ENCODE measurements around the gene ALPL. TPM values are rescaled to one million over a fixed set of nuclear protein-coding genes. Genes with fewer than 3 reads are reported as not detected.

ALPL gene
- total RNA-seq, 1 experiment from 2014 or later = 84.8 TPM

DNA sequence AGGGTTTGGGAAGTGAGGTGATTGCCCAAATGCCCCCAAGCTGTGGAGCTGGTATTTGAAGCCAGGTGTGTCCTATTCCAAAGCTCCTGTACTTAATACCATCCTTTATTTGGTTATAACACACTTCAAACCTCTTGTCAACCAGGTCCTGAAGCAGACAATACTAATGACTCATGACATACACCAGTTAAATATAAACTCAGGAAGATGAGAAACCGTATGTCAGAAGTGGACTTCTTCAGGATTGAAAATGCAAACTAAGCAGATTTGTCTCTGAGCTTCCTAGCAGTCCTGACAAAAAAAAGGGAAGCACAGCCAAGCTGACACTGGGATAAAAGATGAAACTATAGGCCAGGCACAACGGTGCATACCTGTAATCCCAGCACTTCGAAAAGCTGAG, 70.6 kb downstream of the ALPL start:
- H4K91ac ChIP-seq (ENCODE audit: insufficient read length, low read depth, low read length) = no peak overlapping the region
- H2AK5ac ChIP-seq (ENCODE audit: insufficient read length, low read length) = no peak overlapping the region
- no peaks in the 10 kb centered on the region for H3K79me2 ChIP-seq (ENCODE audit: insufficient read depth, low read length)
- H3K9ac ChIP-seq (ENCODE audit: extremely low read depth, insufficient read length, low read length) = no peak overlapping the region
- no peak overlapping the region for H3T11ph ChIP-seq (ENCODE audit: low read length)
- no peaks in the 10 kb centered on the region for H3K27me3 ChIP-seq (ENCODE audit: insufficient read depth, low read length)
- no peak overlapping the region for H2AFZ ChIP-seq (ENCODE audit: low read length)
- Mint-ChIP-seq H3K4me1 (peaks cover 6 to 14% of the 10 kb centered on the region in 2 experiments), H3K27me3 (ENCODE audit: low read depth) (peaks cover 24% of the 10 kb centered on the region), H3K36me3 (ENCODE audit: insufficient read depth in 1 of 3, low read depth in 3 of 3) (no peaks in the 10 kb centered on the region), H3K9me3 (no peaks in the 10 kb centered on the region), H3K27ac (no peak overlapping the region), H3K4me3 (no peak overlapping the region)
- no peaks in the 10 kb centered on the region for H3K79me1 ChIP-seq (ENCODE audit: insufficient read depth, low read depth, low read length, poor library complexity, severe bottlenecking)
- H3K4me2 ChIP-seq (ENCODE audit: insufficient read depth, insufficient read length, low read length) = no peak overlapping the region
- H3K56ac ChIP-seq (ENCODE audit: insufficient read length, low read depth, low read length) = no peak overlapping the region
- no peak overlapping the region for H3K18ac ChIP-seq (ENCODE audit: insufficient read length, low read depth, low read length)
- H4K20me1 ChIP-seq (ENCODE audit: control insufficient read depth, insufficient read depth, insufficient read length) = no peaks in the 10 kb centered on the region
- no CpG with 5 or more reads among the region's 3 CpGs for WGBS (ENCODE audit: extremely low coverage, insufficient read length, low lambda C conversion rate)
- H2BK15ac ChIP-seq (ENCODE audit: low read depth, low read length) = no peak overlapping the region
- no peak overlapping the region for H2BK12ac ChIP-seq (ENCODE audit: insufficient read length, low read depth, low read length)
- peaks cover 2% of the 10 kb centered on the region for H3K23me2 ChIP-seq (ENCODE audit: insufficient read length, low read depth, low read length, poor library complexity, severe bottlenecking)
- no peaks in the 10 kb centered on the region; the same call in 1 of the 2 replicates for H3K4me1 ChIP-seq (ENCODE audit: insufficient read depth, low read length)
- no peak overlapping the region for H3K23ac ChIP-seq (ENCODE audit: insufficient read length, low read depth, low read length)
- no peak overlapping the region for H3K27ac ChIP-seq (ENCODE audit: insufficient read length, low read depth, low read length)
- H3K9me3 ChIP-seq (ENCODE audit: control insufficient read depth, low read depth, low read length) = no peaks in the 10 kb centered on the region
- H4K5ac ChIP-seq (ENCODE audit: insufficient read length, low read depth, low read length) = no peak overlapping the region
- no peak overlapping the region for H4K8ac ChIP-seq (replicated peaks; ENCODE audit: insufficient read length, low read depth, low read length)
- TF ChIP-seq, protein P1, sequence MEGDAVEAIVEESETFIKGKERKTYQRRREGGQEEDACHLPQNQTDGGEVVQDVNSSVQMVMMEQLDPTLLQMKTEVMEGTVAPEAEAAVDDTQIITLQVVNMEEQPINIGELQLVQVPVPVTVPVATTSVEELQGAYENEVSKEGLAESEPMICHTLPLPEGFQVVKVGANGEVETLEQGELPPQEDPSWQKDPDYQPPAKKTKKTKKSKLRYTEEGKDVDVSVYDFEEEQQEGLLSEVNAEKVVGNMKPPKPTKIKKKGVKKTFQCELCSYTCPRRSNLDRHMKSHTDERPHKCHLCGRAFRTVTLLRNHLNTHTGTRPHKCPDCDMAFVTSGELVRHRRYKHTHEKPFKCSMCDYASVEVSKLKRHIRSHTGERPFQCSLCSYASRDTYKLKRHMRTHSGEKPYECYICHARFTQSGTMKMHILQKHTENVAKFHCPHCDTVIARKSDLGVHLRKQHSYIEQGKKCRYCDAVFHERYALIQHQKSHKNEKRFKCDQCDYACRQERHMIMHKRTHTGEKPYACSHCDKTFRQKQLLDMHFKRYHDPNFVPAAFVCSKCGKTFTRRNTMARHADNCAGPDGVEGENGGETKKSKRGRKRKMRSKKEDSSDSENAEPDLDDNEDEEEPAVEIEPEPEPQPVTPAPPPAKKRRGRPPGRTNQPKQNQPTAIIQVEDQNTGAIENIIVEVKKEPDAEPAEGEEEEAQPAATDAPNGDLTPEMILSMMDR (conservative IDR thresholded peaks at IDR 0.05) = no peak
- H2BK5ac ChIP-seq (ENCODE audit: insufficient read length, low read length) = no peak overlapping the region
- DNase-seq = no peak
- no peak overlapping the region for H3K14ac ChIP-seq (ENCODE audit: insufficient read depth, low read length)
- H3K4ac ChIP-seq (ENCODE audit: low read depth, low read length) = no peak overlapping the region
- no peak overlapping the region for H2BK120ac ChIP-seq (ENCODE audit: low read depth, low read length, poor library complexity, severe bottlenecking)
- no peak overlapping the region for H2BK20ac ChIP-seq (ENCODE audit: low read depth, low read length, poor library complexity, severe bottlenecking)
